NCI-H1417 treated with DMSO at 0.1 percent for 48 hours (cell line): ENCODE measurements around the gene TM7SF3.
A peak's percentile ranks its signal among the peaks of the same experiment; 100 is the strongest.
"Not testable (repeated sequence)": the region's sequence is repeated elsewhere in the genome, so short reads cannot be mapped to it uniquely, and the experiment has no call there.

Experiments used
- DNase-seq: peaks from one replicate; lab custom pipeline; 2025; lab: John Stamatoyannopoulos, UW

TM7SF3 gene

DNA sequence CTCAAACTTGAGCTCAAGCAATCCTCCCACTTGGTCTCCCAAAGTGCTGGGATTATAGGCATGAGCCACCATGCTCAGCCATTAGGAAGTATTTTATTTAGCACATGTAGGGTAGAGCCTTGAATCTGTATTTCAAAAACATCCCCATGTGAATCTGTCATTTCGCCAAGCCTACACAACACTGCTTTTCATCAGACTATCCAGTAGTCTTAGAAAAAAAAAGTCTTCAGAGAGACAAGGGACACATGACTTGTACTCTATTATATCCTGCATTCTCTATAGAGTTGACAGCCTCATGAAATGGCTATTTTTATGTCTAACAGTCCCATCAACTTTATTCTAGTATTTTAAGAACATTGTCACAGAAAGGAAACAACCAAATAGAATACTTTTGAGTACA is 35.4 kb downstream of the TM7SF3 start:
- no peak for DNase-seq

DNA sequence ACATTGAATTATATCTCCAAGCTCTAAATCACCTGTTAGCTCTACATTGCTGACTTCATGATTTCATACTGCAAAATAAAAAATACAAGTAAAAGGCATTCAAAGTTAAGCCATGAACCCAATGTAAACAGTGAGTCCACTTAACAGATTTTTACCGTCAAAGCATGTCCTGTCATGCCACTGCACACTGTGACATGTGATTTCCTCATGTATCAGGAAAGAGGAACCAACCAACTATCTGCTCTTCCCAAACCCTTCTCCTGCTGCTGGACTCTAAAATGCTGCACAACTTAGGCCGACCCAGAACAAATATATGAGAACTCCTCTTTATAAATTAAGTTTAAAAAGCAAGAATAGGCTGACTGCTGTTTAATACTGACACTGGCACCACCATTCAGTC is 37.5 kb downstream of the TM7SF3 start:
- DNase-seq = no peak

DNA sequence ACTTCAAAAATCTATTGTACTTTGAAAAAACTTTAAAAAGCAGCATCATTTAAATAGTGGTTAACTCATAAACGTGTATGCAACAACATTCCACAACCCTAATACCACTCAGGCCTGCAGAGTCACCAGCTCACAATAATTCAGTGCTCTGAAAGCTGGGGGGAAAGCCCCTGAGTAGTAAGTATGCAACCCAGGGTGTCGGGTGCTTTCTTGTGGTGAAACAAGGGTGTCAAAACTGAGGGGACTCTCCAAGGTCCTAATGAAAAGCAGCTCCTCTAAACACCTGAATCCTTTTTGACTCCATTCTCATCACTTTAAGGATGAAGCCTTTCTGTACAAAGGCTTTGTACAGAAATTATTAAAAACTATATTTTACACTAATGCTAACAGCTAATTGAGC is 42.2 kb downstream of the TM7SF3 start:
- no peak for DNase-seq

DNA sequence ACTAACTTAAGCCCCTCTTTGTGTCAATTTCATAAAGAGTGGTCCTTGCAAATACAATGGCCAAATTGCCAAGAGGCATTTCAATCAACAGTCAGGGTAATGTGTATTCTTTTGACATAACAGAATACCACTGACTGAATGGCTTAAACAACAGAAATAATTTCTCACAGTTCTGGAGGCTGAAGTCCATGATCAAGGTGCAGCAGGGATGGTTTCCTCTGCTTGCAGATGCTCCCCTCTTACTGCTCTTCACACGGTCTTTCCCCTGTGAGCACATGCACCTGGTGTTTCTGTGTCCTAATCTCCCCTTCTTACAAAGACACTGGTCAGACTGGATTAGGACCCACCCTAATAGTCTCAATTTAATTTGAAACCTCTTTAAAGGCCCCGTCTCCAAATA is 44.0 kb downstream of the TM7SF3 start:
- DNase-seq = no peak

DNA sequence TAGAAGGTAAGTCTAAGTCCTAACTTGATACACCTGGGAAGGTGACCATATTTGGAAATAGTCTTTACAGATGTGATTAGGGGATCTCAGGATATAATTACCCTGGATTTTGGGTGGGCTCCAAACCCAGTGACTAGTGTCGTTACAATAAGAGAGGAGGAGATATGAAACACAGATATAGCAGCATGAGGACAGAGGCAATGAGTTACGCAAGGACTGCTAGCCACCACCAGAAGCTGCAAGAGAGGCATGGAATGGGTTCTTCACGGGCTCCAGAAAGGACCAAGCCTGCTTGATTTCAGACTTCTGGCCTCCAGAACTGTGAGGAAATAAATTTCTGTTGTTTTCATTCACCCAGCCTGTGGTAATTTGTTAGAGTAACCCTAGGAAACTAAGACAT is 47.3 kb downstream of the TM7SF3 start:
- DNase-seq = no peak

DNA sequence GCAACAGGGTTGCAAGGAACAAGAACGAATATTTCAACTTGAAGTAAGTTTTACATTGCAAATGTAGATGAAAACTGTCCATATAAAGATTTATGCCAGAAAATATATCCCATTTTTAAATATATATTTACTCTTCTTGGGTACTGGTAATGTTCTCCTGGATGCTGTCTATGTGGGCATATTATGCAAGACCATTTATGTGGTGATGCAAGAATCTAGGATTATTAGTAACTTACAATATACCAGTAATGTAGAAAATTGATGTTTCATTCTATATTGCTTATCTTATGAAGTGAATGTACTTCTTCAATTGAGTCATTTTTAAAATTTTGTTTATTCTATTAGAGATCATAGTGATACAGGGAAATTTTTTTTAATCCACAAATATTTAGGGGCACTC is 50.8 kb downstream of the TM7SF3 start:
- no peak for DNase-seq

DNA sequence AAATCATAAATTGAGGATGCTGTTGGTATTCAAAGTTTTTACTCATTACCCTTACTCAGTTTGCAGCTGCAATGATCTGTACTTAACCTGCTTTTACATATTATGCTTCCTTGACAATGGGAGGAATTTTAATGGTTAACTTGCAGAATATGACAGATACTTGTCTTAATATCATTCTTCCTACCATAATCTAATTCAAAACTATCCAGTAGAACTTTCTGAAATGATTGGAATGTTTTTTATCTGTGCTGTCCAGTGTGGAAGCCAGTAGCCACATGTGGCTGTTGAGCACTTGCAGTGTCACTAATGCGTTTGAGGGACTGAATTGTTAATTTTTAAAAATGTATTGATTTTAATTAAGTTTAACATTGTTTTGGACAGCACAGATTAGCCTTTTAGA is 52.4 kb downstream of the TM7SF3 start:
- DNase-seq = no peak

DNA sequence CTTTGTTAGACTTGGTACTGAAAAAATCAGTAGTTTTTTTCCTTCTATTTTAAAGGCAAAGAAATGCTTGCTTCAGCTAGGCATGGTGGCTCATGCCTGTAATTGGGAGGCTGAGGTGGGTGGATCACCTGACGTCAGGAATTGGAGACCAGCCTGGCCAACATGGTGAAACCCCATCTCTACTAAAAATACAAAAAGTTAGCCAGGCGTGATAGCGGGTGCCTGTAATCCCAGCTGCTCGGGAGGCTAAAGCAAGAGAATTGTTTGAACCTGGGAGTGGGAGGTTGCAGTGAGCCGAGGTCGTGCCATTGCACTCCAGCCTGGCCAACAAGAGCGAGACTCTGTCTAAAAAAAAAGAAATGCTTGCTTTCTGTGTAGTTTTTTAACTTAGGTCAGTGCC is 52.8 kb downstream of the TM7SF3 start:
- not testable (repeated sequence) for DNase-seq

DNA sequence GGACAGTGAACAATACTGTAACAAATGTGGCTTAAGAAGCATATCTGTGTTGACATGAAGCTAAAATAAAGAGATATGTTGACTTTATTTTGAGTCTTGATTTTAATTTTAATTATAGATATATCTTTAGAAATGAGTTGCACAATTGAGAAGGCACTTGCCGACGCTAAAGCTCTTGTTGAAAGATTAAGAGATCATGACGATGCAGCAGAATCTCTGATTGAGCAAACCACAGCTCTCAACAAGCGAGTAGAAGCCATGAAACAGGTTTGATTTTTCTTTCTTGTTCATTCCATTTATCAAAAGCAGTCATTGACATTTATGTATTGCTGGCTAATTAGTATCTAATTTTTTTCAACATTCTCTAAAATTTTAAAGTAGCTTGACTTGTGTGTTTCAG is 60.2 kb downstream of the TM7SF3 start:
- no peak for DNase-seq

DNA sequence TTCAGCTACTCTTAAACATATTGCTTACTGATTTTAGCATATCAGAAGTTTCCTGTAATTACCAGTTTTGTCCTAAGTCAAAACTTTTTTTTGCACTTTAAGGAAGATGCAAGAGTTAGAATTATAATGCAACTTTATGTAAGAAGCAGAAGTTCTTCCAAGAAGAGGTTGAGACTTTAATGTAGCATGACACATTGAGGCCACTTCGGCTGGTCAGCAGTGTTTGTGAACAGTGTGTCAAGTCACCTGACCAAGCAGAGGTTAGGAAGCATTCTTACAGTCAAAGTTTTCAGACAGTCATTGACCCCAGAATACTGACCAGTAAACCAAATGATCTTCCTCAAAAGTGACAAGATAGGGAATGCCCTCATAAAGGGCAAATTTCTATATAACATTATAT is 60.7 kb downstream of the TM7SF3 start:
- no peak for DNase-seq

DNA sequence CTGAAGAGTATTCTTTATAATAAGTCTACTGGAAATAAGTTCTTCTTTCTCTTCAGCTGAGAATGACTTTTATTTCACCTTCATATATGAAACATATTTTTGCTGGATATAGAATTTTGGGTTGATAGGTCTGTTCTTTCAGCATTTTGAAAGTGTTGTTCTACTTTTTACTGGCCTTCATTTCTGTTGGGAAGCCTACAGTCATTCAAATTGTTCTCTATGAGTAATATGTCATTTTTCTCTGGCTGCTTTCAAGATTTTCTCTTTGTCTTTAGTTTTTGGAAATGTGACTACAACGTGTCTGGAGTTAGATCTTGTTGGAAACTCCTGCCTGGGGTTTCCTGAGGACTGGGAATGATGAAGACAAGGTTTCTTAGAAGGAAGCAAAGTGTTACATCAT is 65.9 kb downstream of the TM7SF3 start:
- DNase-seq = no peak

DNA sequence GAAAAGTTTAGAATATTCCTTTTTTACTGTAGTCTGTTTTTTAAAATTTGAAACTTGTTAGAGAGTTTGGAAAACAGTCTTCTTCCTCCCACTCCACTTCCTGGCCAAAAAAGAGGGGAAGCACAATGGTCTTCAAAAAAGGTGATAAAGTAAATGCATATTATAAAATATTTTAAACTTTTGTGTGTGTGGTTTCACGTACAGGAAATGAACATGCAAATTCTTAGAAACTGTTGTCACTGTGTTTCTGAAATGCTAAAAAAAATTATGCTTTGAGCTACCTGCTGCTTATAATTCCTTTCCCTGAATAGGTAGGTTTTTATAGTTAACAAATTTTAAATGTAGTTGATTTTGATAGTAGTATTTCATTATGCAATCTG is 73.0 kb downstream of the TM7SF3 start:
- DNase-seq = no peak

DNA sequence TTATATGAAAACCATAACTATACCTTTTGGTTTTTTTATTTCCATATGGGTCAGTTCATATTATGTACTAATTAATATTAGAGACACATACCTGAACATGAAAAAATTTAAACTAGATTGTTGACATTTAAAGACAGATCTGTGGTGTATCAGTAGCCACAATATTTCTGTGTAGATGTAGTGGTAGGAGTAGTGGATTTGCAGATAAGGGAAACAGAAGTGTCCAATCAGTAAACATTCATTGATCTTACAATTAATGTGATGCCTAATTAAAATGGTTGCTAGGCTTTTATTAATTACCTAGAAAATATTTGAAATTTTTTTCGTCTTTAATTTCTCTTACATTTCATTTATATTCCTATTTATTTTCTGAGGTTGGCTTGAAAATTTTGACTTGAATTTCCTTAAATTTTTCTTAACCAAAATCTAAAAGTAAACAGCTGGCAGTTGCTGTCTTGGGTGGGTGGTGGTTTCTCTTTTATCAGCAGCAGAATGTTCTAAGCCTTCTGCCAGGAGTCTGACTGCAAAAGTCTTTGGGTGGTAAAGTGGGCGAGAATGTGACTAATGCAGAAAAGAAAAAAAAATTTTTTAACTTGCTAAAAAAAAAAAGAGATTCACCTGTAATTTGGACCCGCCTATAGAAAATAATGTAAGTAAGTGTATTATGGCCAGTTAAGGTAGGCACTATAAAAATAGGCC is 73.5 kb downstream of the TM7SF3 start:
- DNase-seq = no peak

DNA sequence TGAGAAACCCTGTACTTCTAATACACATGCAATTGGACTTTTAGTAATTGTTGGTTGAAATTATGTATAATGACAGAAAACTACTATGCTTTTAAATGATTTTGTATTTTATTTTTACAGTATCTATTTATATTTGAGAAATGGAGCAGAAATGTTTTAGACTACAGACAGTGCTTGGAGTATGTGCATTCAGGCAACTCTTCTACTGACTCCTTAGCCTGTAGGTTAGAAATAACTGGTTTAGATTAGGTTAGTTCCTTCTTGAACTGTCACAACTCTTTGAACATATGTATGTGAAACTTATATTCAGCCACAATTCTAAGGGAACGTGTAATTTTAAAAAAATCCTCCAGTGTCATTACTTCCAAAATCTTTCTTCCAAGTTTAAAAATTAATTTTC is 74.2 kb downstream of the TM7SF3 start:
- no peak for DNase-seq

DNA sequence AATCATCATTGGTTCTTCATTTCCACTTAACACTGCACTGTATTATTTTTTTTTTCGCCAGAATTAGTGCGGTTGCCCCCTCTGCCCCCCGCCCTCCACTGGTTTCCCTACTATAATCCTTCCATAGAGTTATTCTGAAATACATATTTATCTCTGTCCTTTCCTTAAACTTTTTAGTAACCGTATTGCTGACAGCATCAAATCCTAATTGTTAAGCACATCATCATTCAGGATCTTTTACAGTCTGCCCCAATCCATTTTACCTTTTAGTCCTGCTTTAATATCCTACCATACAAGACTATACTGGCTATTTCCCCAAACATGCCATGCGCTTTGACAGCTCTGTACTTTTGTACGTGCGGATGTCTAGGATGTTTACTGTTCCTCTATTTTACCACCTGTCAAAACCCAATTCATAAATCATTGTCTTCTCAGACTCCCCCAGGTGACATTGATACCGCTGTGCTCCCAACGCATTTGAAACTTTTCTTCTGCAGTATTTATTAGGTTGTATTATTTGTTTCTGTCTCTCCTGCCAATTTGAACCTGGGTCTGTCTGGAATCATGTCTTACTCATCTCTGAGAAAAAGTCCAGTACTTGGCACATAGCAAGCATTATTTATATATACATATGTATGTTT is 74.9 kb downstream of the TM7SF3 start:
- DNase-seq = no peak

DNA sequence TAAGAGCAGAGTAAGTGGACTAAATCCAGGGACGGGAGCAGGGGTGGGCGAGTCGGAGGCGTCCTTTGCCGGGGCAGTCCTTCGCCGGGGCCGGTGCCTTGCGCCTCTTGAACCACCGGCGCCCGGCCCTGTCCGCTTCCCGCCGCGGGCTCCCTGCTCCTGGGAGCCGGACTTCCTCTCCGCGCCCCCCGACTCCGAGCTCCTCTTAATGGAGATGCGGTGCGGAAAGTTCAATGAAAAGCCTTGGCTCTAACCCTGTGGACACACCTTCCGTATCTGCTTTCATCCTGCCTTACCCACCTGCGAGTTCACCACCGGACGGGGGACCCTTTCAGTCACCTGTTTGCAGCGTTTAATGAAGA is 75.5 kb downstream of the TM7SF3 start:
- DNase-seq = no peak

DNA sequence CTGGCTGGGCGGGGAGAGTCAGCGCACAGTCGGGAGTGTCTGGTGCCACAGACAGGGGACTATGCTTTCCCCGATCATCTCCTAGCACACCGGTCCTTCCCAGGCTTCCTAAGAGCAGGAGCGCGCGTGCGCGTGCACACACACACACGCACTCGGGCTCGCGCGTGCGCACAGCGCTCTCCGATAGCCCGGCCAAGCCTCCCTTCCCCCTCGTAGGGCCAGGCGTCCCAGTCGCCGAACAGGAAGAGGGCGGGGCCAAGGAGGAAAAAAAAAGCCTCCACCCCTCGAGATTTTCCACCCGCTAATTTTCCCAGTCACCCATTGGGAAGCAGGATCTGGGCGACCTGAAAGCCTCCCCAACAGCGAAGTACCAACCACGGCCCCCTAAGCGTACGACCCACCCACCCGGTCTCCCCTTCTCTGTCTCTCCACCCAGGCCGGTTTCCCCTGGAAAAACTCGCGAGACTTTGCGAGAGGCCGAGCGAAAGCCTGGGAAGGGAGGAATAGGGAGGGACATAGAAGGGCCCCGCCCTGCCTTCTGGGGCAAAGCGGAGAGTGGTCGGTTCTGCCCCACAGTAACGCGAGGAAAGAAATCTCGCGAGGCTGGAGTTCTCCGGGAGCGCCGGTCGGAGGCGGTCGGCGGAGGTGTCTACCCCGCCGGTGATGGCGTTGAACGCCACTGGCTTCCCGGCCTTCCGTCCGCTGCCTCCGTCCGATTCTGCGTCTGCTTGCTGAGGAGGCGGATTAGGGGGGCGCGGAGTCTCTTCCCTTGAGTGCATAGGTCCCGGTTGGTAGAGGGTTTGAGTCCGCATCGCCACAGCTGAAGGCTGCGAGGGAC is 76.1 kb downstream of the TM7SF3 start, which contains the start of the genes FGFR1OP2 and INTS13:
Gene FGFR1OP2, plus strand, starts transcription at position 608 of the 838 bp plus-strand sequence. CDS start 15,689 bp downstream, outside the sequence.
Gene INTS13, minus strand, starts transcription at position 119 of the 838 bp plus-strand sequence. CDS start 1,178 bp downstream, outside the sequence.
- DNase-seq = peak; percentile 96

DNA sequence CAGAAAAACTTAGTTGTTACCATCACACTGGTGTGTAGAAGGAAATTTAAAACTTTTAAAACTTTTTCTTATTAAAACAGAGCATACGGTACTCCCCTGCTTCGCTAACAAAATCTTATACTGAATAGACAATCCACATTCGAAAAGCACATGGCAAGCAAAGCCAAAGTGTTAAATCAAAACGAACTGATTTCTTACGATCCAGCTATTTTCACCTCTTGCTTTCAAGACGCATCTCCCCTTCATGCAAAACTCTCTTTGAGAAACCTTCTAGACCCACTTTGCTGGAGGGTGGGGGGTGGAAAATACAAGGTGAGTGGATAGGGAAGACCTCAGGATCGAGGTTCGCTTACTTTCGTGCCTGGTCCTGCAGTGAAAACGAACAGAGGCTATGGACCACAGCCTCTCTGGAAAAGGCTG is 76.7 kb downstream of the TM7SF3 start:
- no peak for DNase-seq

DNA sequence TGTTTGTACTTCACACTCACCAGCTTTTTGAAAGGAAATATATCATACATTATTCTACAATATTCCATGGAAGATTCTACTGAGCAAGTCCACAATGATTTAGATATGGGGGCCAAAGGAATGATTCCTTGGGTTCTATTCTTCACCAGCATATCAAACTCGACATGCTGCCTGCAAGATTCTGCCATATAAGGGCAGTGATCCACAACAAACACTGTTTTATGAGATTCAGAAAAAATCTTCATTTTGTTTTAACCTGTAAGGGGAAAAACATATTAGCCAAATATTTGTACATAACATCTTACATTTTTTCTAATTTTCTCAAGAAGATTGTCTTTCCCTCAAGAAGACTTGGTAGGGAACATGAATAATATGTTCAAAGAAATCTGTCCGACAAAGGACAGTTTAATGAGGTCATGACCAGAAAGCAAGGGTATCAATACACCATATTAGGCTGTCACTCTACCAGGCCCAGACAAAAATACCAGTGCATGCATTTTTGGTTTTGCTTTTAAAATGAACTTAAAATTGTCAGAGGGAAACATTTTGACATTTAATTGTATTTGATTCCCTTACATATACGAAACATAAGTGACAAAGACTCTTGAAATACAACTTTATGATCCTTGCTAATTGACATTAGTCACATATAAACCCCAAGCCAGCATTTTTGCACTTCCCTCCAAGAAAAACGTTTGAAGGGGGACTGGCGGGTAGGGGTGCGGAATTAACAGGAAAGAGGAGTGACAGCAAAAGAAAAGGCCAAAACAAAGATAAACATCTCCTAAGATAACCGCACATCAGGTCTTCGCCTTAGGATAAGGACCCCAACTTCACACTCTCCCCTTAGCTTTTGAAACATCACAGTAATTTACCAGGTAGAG is 77.4 kb downstream of the TM7SF3 start:
- no peak for DNase-seq

DNA sequence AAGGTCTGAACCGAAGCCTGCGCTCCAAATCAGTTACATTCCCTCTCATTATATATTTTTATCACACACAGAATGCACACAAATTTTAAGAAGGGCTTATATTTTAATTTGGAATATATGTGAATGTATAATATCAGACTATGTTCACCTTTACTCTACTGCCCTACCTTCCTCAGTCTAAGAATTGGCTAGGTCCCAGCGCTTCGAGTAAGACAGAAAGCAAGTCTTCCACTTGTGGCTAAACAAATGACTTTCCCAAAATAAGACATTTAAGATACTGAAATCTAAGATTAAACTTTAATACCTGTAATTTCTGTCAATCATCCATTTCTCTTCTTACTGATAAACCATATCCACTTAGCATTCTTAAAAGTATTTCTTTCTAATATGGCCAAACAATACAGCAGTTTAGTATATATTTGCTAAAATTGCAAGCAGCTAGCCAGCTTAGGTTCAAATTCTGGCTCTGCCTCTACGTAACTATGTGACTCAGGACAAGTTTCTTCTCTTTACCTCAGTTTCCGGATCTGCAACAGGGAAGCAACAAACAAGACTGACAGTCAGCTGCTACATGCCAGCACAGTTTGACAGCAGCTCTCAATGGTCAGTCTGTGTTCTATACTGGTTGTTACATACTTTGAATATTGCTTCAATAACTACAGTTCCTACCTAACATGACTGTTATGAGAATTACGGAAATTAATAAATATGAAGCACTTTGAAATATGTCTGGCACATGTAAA is 78.4 kb downstream of the TM7SF3 start:
- DNase-seq = no peak

DNA sequence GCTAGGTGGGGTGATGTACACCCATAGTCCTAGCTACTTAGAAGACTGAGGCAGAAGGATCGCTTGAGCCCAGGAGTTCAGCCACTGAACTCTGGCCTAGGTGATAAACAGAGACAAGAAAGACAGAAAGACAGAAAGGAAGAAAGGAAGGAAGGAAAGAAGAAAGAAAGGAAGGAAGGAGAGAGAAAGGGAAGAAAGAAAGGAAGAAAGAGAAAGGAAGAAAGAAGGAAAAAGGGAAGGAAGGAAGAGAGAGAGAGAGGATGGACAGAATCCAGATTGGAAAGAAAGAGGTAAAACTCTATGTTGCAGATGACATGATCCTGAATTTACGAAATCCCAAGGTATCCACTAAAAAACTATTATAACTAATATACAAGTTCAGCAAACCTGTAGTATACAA is 84.6 kb downstream of the TM7SF3 start:
- DNase-seq = no peak
